Liver (tissue), 9 donors: ENCODE results near the gene SVEP1. TPM values are rescaled to one million over a fixed set of nuclear protein-coding genes. Genes with fewer than 3 reads are reported as not detected.

ENCODE experiments used
- DNase-seq: peaks from one replicate; pipeline ENCODE4 v3.0.0-alpha.2; 2017; ENCODE audit warnings: low spot score
- H3K27ac ChIP-seq, 2 donors: one replicate each; pipeline ENCODE4 v1.7.0; 2013; ENCODE audit warnings: inconsistent platforms in 2 of 2, low read length in 2 of 2, control low read depth in 1 of 2, low read depth in 1 of 2, mild to moderate bottlenecking in 1 of 2
- H3K27me3 ChIP-seq, 4 donors: one replicate each; pipeline versions ENCODE4 v1.6.1 to v1.7.0; 2013; ENCODE audit warnings: low read length in 3 of 4, inconsistent platforms in 1 of 4, mild to moderate bottlenecking in 1 of 4, moderate library complexity in 1 of 4; ENCODE audit not compliant: control insufficient read depth in 4 of 4, insufficient read depth in 4 of 4
- H3K36me3 ChIP-seq, 4 donors: one replicate each; pipeline versions ENCODE4 v1.6.1 to v1.7.0; 2013; ENCODE audit warnings: low read length in 3 of 4, mild to moderate bottlenecking in 3 of 4, low read depth in 1 of 4, moderate library complexity in 1 of 4; ENCODE audit not compliant: control insufficient read depth in 4 of 4, insufficient read depth in 3 of 4
- H3K4me1 ChIP-seq, 4 donors: one replicate each; pipeline versions ENCODE4 v1.6.1 to v1.7.0; 2013; ENCODE audit warnings: low read length in 3 of 4, mild to moderate bottlenecking in 3 of 4, moderate library complexity in 1 of 4; ENCODE audit not compliant: control insufficient read depth in 4 of 4, insufficient read depth in 4 of 4
- H3K4me3 ChIP-seq, 3 donors: one replicate each; pipeline versions ENCODE4 v1.6.1 to v1.7.0; 2013; ENCODE audit warnings: low read length in 3 of 3, control low read depth in 1 of 3, low read depth in 1 of 3, mild to moderate bottlenecking in 1 of 3
- H3K9ac ChIP-seq, 2 donors: one replicate each; pipeline ENCODE4 v1.7.0; 2013; ENCODE audit warnings: low read length in 2 of 2, mild to moderate bottlenecking in 2 of 2, moderate library complexity in 2 of 2, control low read depth in 1 of 2, low read depth in 1 of 2
- H3K9me3 ChIP-seq, 4 donors: one replicate each; pipeline versions ENCODE4 v1.6.1 to v1.7.0; 2013; ENCODE audit warnings: low read length in 3 of 4; ENCODE audit not compliant: control insufficient read depth in 4 of 4
- ATF3 ChIP-seq: IDR thresholded peaks from 2 replicates; pipeline ENCODE4 v1.6.1; 2016; ENCODE audit warnings: antibody characterized with exemption
- CTCF ChIP-seq: fragments of 150-350 bp; IDR thresholded peaks from 2 replicates; pipeline ENCODE4 v1.5.1; 2017; ENCODE audit warnings: improper control_type of control experiment, low read depth, low read length; ENCODE audit not compliant: missing input control
- EGR1 ChIP-seq, 2 donors: IDR thresholded peaks; 2 replicates each; pipeline ENCODE4 v1.6.1; 2016 to 2018; ENCODE audit warnings: antibody characterized with exemption in 2 of 2, low read depth in 2 of 2
- FOXA1 ChIP-seq: IDR thresholded peaks from 2 replicates; pipeline ENCODE4 v1.6.1; 2016; ENCODE audit warnings: antibody characterized with exemption
- FOXA2 ChIP-seq: IDR thresholded peaks from 2 replicates; pipeline ENCODE4 v1.6.1; 2016; ENCODE audit warnings: antibody characterized with exemption
- GABPA ChIP-seq, 2 donors: IDR thresholded peaks in 1 of 2; conservative IDR thresholded peaks in 1 of 2; 2 replicates each; pipeline ENCODE4 v1.6.1; 2016; ENCODE audit warnings: antibody characterized with exemption in 2 of 2, mild to moderate bottlenecking in 1 of 2, moderate library complexity in 1 of 2
- HNF4A ChIP-seq, 2 donors: conservative IDR thresholded peaks; 2 replicates each; pipeline ENCODE4 v1.6.1; 2016; ENCODE audit warnings: antibody characterized with exemption in 2 of 2, mild to moderate bottlenecking in 2 of 2
- HNF4G ChIP-seq: IDR thresholded peaks from 2 replicates; pipeline ENCODE4 v1.6.1; 2016; ENCODE audit warnings: antibody characterized with exemption
- JUND ChIP-seq, 2 donors: IDR thresholded peaks; 2 replicates each; pipeline ENCODE4 v1.6.1; 2016; ENCODE audit warnings: antibody characterized with exemption in 2 of 2
- MAX ChIP-seq: IDR thresholded peaks from 2 replicates; pipeline ENCODE4 v1.6.1; 2016; ENCODE audit warnings: antibody characterized with exemption
- NR2F2 ChIP-seq: IDR thresholded peaks from 2 replicates; pipeline ENCODE4 v1.6.1; 2016; ENCODE audit warnings: antibody characterized with exemption
- RAD21 ChIP-seq, 2 donors: IDR thresholded peaks; 2 replicates each; pipeline ENCODE4 v1.6.1; 2016; ENCODE audit warnings: antibody characterized with exemption in 2 of 2, mild to moderate bottlenecking in 2 of 2
- REST ChIP-seq: IDR thresholded peaks from 2 replicates; pipeline ENCODE4 v1.6.1; 2016; ENCODE audit warnings: antibody characterized with exemption, mild to moderate bottlenecking
- RXRA ChIP-seq, 2 donors: IDR thresholded peaks; 2 replicates each; pipeline ENCODE4 v1.6.1; 2017 to 2018; ENCODE audit warnings: antibody characterized with exemption in 2 of 2, mild to moderate bottlenecking in 1 of 2
- SP1 ChIP-seq: IDR thresholded peaks from 2 replicates; pipeline ENCODE4 v1.6.1; 2018; ENCODE audit warnings: antibody characterized with exemption, mild to moderate bottlenecking
- TAF1 ChIP-seq: conservative IDR thresholded peaks from 2 replicates; pipeline ENCODE4 v1.6.1; 2016; ENCODE audit warnings: antibody characterized with exemption, mild to moderate bottlenecking
- YY1 ChIP-seq: IDR thresholded peaks from 2 replicates; pipeline ENCODE4 v1.6.1; 2016; ENCODE audit warnings: antibody characterized with exemption, mild to moderate bottlenecking
- ZBTB33 ChIP-seq: IDR thresholded peaks from 2 replicates; pipeline ENCODE4 v1.6.1; 2016; ENCODE audit warnings: antibody characterized with exemption
- whole genome bisulfite sequencing: extraction: QIAGEN DNeasy Blood & Tissue Kit; methylation state at CpG from one replicate; pipeline ENCODE4 v1.1.7; 2013; 5-methylcytosine and 5-hydroxymethylcytosine counted together
- polyA plus RNA-seq, 2 donors: library from polyadenylated mRNA; stranded (reverse) in 1 of 2; unstranded in 1 of 2; fragments of 200-250 nt in 1 of 2; fragments of >200 nt in 1 of 2; fragmentation: Nextera tagmentation in 1 of 2; extraction: Ambion mirVana in 1 of 2; gene quantifications; one replicate each; pipeline versions ENCODE4 v1.2.1 to v1.2.3, GENCODE V29; 2013 to 2015
- total RNA-seq, 2 donors: library from RNA; depleted of rRNA; stranded (reverse); fragments of >200 nt; gene quantifications; one replicate each; pipeline ENCODE4 v1.2.3, GENCODE V29; 2014
- donor health status: healthy.
- donor health status: healthy.
- donor health status: healthy.
- donor health status: healthy.
- donor health status: healthy.

SVEP1 gene
- total and polyA plus RNA-seq, 4 donors: 0.58 to 7.5 (median 1.8) TPM

- DNase-seq: no peak
- 34% methylated on average over 3 of the region's 3 CpGs for WGBS
- Histone ChIP-seq H3K4me3 (no peak overlapping the region), H3K9ac (no peak overlapping the region), H3K9me3 (no peaks in the 10 kb centered on the region), H3K27me3 (no peaks in the 10 kb centered on the region), H3K36me3 (no peaks in the 10 kb centered on the region), H3K27ac (no peak overlapping the region), H3K4me1 (peaks cover 6 to 34% (median 28%) of the 10 kb centered on the region in 4 donors)
- TF ChIP-seq FOXA2: no peak
- TF ChIP-seq YY1: peak; percentile 56
- TF ChIP-seq EGR1 (IDR thresholded peaks at IDR 0.05; ENCODE audit: low read depth in 2 of 2): no peak
- TF ChIP-seq SP1: peak; percentile 48
- TF ChIP-seq FOXA1: no peak
- peak; percentile 17 for TF ChIP-seq MAX
- TF ChIP-seq TAF1: no peak
- TF ChIP-seq REST: no peak
- TF ChIP-seq RXRA (IDR thresholded peaks at IDR 0.05): peak; percentile 11 to 42
- TF ChIP-seq CTCF: no peak
- TF ChIP-seq ATF3: no peak
- TF ChIP-seq ZBTB33: no peak
- peak; percentile 34 to 56 for TF ChIP-seq HNF4A (conservative IDR thresholded peaks at IDR 0.05)
- TF ChIP-seq NR2F2: no peak
- TF ChIP-seq JUND (IDR thresholded peaks at IDR 0.05): no peak
- no peak for TF ChIP-seq HNF4G
- TF ChIP-seq RAD21 (IDR thresholded peaks at IDR 0.05): no peak
- TF ChIP-seq GABPA (IDR thresholded peaks at IDR 0.05 in 1 of 2, conservative IDR thresholded peaks at IDR 0.05 in 1 of 2): no peak
These were observed 190.3 kb downstream of the SVEP1 start for GRCh38 chr9:110389148-110389750.
